Measurements from ENCODE around the gene PSD2.

GRCh38 chr5:139764886-139765408 is 30.7 kb upstream of the PSD2 start:
- TF ChIP-seq POLR2AphosphoS5 (IDR thresholded peaks at IDR 0.05; ENCODE audit: borderline replicate concordance, low read depth, low read length) (no peak), EZH2 (IDR thresholded peaks at IDR 0.05) (no peak), FOXP2 (optimal IDR thresholded peaks at IDR 0.05; ENCODE audit: control extremely low read depth, extremely low read length, insufficient read depth) (no peak)

All from SK-N-MC (cell line).